SU-DHL-6 (cell line): ENCODE data around the gene BTBD2.

Experiments
- H2AFZ ChIP-seq: fragments of 200-600 bp; sonication (generic); 2 replicates; pipeline ENCODE4 v1.6.1; 2014; ENCODE audit warnings: low read depth, mild to moderate bottlenecking, moderate library complexity, mixed read lengths, antibody characterized with exemption, low read length; ENCODE audit not compliant: severe bottlenecking
- H3F3A ChIP-seq: fragments of 200-600 bp; shearing (Covaris generic); 2 replicates; pipeline ENCODE4 v1.6.0; 2016; ENCODE audit warnings: antibody characterized with exemption, mild to moderate bottlenecking; ENCODE audit not compliant: insufficient read depth
- H3K27ac ChIP-seq: fragments of 200-600 bp; sonication (generic); 2 replicates; pipeline ENCODE4 v1.5.1; 2016; ENCODE audit warnings: low read depth, mild to moderate bottlenecking, low read length, moderate library complexity, mixed read lengths
- H3K27me3 ChIP-seq: fragments of 200-600 bp; sonication (generic), shearing (Covaris generic); 2 replicates; pipeline ENCODE4 v1.6.0; 2014; ENCODE audit warnings: mild to moderate bottlenecking, low read length
- H3K36me3 ChIP-seq: fragments of 200-600 bp; sonication (generic); 2 replicates; pipeline ENCODE4 v1.6.1; 2014; ENCODE audit warnings: mild to moderate bottlenecking, low read length, mixed read lengths
- H3K4me2 ChIP-seq: fragments of 300-600, 200-600 bp; shearing (Covaris generic), sonication (generic); 2 replicates; pipeline ENCODE4 v1.6.0; 2014; ENCODE audit warnings: low read length, low read depth, mild to moderate bottlenecking; ENCODE audit not compliant: poor library complexity, severe bottlenecking
- H3K4me3 ChIP-seq: fragments of 200-600 bp; sonication (generic); 2 replicates; pipeline ENCODE4 v1.5.1; 2014; ENCODE audit warnings: antibody characterized with exemption, low read length, mild to moderate bottlenecking, mixed read lengths; ENCODE audit not compliant: insufficient read depth, poor library complexity, severe bottlenecking
- H3K79me2 ChIP-seq: fragments of 200-600 bp; sonication (generic); 2 replicates; pipeline ENCODE4 v1.6.1; 2014; ENCODE audit warnings: mild to moderate bottlenecking, low read length, moderate library complexity; ENCODE audit not compliant: insufficient read depth
- H3K9ac ChIP-seq: fragments of 200-600 bp; sonication (generic); 2 replicates; pipeline ENCODE4 v1.7.0; 2014; ENCODE audit warnings: mild to moderate bottlenecking, low read length
- H3K9me2 ChIP-seq: fragments of 200-600 bp; sonication (generic); replicated peaks from 2 replicates; pipeline ENCODE4 v1.6.1; 2014; ENCODE audit warnings: low read length; ENCODE audit not compliant: insufficient read depth
- H3K9me3 ChIP-seq: fragments of 200-600 bp; sonication (generic); 2 replicates; pipeline ENCODE4 v1.6.1; 2014; ENCODE audit warnings: low read length, mixed read lengths; ENCODE audit not compliant: insufficient read depth
- H4K20me1 ChIP-seq: fragments of 200-600 bp; sonication (generic); 2 replicates; pipeline ENCODE4 v1.6.1; 2014; ENCODE audit warnings: low read depth, mild to moderate bottlenecking, antibody characterized with exemption, low read length, moderate library complexity, mixed read lengths
- CTCF ChIP-seq: fragments of 200-600 bp; sonication (generic); IDR thresholded peaks from one replicate; pipeline ENCODE4 v1.5.1; 2017; ENCODE audit warnings: antibody characterized with exemption, mild to moderate bottlenecking, low read length, moderate library complexity; ENCODE audit not compliant: insufficient read depth, poor library complexity, severe bottlenecking
- EZH2phosphoT487 ChIP-seq: fragments of 200-600 bp; sonication (generic), shearing (Covaris generic); conservative IDR thresholded peaks from 2 replicates; pipeline ENCODE4 v1.6.1; 2018; ENCODE audit warnings: mild to moderate bottlenecking, antibody characterized with exemption, low read length, moderate library complexity, mixed read lengths

The BTBD2 gene

GRCh38 chr19:2041683-2042484, 26.4 kb upstream of the BTBD2 start:
- Histone ChIP-seq H3K9ac (peak overlapping the region; percentile 49), H3K9me2 (no peaks in the 10 kb centered on the region), H3K27ac (peak overlapping the region; percentile 69), H3K4me3 (peak overlapping the region; percentile 41), H3K9me3 (no peaks in the 10 kb centered on the region), H3K79me2 (peaks cover 3% of the 10 kb centered on the region), H3K27me3 (no peaks in the 10 kb centered on the region), H4K20me1 (peaks cover 7% of the 10 kb centered on the region; the same call in 1 of the 2 replicates), H2AFZ (no peak overlapping the region), H3K36me3 (no peaks in the 10 kb centered on the region), H3K4me2 (peak overlapping the region; percentile 54), H3F3A (peaks cover 18% of the 10 kb centered on the region)
- no peak for TF ChIP-seq CTCF
- TF ChIP-seq EZH2phosphoT487 = no peak

GRCh38 chr19:2041433-2041682, 25.8 kb upstream of the BTBD2 start:
- Histone ChIP-seq H3K27ac (peak overlapping the region; percentile 57), H3K79me2 (no peaks in the 10 kb centered on the region), H3K9ac (peak overlapping the region; percentile 43), H3K27me3 (no peaks in the 10 kb centered on the region), H3K9me3 (no peaks in the 10 kb centered on the region), H3K4me2 (peak overlapping the region; percentile 48), H2AFZ (no peak overlapping the region), H3K4me3 (peak overlapping the region; percentile 35), H3F3A (peaks cover 19% of the 10 kb centered on the region), H4K20me1 (peaks cover 7% of the 10 kb centered on the region; the same call in 1 of the 2 replicates), H3K9me2 (no peaks in the 10 kb centered on the region), H3K36me3 (no peaks in the 10 kb centered on the region)
- TF ChIP-seq EZH2phosphoT487 = no peak

- Histone ChIP-seq H2AFZ (no peak overlapping the region), H3K9me2 (no peaks in the 10 kb centered on the region), H3K36me3 (no peaks in the 10 kb centered on the region), H3K4me3 (no peak overlapping the region), H3K79me2 (no peaks in the 10 kb centered on the region), H3F3A (peaks cover 19% of the 10 kb centered on the region), H3K9ac (peak overlapping the region; percentile 43), H3K27ac (peak overlapping the region; percentile 57), H3K27me3 (no peaks in the 10 kb centered on the region), H4K20me1 (peaks cover 7% of the 10 kb centered on the region; the same call in 1 of the 2 replicates), H3K9me3 (no peaks in the 10 kb centered on the region), H3K4me2 (no peak overlapping the region)
- TF ChIP-seq EZH2phosphoT487 (no peak), CTCF (no peak)
Observed at GRCh38 chr19:2040647-2041432, 25.3 kb upstream of the BTBD2 start.
